HG02981 (cell line): ENCODE measurements around the gene AKAP8L.
A peak's percentile ranks its signal among the peaks of the same experiment; 100 is the strongest.

ENCODE experiments used
- ATAC-seq: cut with Tn5 transposase; IDR thresholded peaks from one replicate; pipeline ENCODE4 v1.9.1; 2021; ENCODE audit warnings: mild to moderate bottlenecking, moderate library complexity; ENCODE audit not compliant: unreplicated experiment

AKAP8L gene, protein sequence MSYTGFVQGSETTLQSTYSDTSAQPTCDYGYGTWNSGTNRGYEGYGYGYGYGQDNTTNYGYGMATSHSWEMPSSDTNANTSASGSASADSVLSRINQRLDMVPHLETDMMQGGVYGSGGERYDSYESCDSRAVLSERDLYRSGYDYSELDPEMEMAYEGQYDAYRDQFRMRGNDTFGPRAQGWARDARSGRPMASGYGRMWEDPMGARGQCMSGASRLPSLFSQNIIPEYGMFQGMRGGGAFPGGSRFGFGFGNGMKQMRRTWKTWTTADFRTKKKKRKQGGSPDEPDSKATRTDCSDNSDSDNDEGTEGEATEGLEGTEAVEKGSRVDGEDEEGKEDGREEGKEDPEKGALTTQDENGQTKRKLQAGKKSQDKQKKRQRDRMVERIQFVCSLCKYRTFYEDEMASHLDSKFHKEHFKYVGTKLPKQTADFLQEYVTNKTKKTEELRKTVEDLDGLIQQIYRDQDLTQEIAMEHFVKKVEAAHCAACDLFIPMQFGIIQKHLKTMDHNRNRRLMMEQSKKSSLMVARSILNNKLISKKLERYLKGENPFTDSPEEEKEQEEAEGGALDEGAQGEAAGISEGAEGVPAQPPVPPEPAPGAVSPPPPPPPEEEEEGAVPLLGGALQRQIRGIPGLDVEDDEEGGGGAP

GRCh38 chr19:15418579-15419412 is at the start of gene AKAP8L:
AKAP8L (minus strand) TSS chr19:15418988; CDS start chr19:15418923, 65 bp downstream.
- peak; percentile 93 for ATAC-seq

DNA sequence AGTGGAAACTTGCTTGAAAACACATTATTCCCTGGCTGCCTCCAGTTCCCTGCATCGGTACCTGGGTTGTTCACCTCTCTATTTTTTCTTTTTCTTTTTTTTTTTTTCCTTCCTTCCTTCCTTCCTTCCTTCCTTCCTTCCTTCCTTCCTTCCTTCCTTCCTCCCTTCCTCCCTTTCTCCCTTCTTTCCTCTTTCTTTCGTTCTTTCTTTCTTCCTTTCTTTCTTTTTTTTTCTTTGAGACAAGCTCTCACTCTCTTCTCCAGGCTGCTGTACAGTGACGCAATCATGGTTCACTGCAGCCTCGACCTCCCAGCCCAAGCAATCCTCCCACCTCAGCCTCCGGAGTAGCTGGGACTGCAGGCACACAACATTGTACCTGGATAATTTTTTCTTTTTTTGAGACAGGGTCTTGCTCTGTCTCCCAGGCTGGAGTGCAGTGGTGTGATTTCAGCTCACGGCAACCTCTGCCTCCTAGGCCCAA is 49.0 kb upstream of the AKAP8L start:
- ATAC-seq, result no peak

DNA sequence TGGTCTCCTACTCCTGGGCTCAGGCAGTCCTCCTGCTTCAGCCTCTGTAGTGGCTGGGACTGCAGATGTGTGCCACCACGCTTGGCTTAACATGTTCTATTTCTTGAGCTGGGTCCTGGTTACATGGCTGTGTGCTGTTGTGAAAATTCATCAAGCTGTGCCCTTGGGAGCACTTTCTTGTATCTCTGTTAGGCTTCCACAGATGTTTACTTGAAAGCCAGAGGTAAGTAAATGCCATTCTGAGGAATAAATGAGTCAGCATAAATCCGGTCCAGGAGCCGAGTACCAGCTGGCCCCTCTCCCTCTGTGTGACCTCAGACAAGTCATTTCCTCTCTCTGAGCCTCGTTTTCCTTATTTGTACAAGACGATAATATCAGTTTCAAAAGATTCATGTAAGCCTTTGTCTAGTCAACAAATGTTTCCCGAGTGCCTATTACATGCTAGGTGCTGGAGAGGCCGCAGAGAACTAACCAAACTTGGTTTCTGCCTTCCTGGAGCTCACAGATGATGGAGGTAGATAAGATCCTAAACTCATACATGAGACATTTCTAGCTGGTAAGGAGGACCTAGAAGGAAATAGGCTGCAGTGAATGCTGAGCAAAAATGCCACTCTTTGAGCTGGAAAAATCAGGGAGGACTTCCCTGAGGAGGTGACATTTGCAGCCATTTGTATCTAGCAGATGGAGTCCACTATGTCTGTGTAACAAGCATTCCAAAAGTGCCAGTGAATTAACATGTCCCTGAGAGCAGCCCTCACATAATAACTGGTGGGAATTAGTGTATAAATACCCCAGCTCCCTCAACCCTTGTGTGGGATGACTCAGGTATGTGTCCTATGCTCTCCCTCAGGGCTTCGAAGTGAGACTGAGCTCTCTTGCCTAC is 48.3 kb upstream of the AKAP8L start:
- peak; percentile 56 for ATAC-seq

GRCh38 chr19:15464394-15465385 is 45.9 kb upstream of the AKAP8L start, which contains the start of gene RASAL3:
RASAL3 (minus strand) TSS chr19:15464544; CDS start chr19:15464358, 186 bp downstream.
- no peak for ATAC-seq

- no peak for ATAC-seq
Observed at GRCh38 chr19:15463861-15464371, 45.1 kb upstream of the AKAP8L start.

DNA sequence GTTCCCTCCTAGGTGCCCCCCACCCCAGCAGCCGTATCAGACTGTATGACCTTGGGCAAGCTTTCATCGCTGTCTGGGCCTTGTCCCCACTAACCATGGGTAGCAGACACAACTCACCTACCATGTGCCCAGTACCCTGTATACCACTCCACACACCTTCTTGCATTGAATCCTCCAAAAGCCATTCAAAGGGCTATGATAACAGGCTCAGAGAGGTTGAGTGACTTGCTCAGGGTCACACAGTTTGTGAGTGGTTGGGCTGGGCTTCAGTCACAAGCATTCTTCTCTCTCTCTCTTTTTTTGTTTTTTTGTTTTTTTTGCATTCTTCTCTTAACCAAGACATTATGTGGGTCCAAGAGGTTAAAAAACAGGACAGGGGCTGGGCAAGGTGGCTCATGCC is 42.9 kb upstream of the AKAP8L start:
- ATAC-seq, result no peak

- ATAC-seq, result no peak
Observed at GRCh38 chr19:15457701-15458484, 39.1 kb upstream of the AKAP8L start.

- no peak for ATAC-seq
Observed at GRCh38 chr19:15456871-15457700, 38.3 kb upstream of the AKAP8L start.

- ATAC-seq, result no peak
Observed at GRCh38 chr19:15456441-15456840, 37.7 kb upstream of the AKAP8L start.

DNA sequence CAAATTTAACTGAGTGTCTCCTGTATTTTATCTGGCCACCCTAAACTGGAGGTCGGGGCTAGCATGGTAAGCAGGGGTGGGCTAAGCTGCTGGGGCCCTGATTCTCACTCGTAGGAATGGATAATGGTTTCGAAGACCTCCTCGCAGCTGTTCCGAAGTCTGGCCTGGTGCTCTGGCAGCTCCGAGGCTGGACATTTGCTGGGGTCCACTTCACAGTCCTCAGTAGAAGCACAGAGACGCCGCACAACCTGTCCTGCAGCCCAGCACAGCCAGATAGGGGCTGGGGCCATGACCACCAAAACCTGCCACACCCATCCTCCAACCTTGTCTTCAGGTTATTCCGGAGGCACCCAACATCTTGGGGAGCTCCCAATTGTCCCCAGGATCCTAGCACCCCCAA is 37.2 kb upstream of the AKAP8L start:
- no peak for ATAC-seq

DNA sequence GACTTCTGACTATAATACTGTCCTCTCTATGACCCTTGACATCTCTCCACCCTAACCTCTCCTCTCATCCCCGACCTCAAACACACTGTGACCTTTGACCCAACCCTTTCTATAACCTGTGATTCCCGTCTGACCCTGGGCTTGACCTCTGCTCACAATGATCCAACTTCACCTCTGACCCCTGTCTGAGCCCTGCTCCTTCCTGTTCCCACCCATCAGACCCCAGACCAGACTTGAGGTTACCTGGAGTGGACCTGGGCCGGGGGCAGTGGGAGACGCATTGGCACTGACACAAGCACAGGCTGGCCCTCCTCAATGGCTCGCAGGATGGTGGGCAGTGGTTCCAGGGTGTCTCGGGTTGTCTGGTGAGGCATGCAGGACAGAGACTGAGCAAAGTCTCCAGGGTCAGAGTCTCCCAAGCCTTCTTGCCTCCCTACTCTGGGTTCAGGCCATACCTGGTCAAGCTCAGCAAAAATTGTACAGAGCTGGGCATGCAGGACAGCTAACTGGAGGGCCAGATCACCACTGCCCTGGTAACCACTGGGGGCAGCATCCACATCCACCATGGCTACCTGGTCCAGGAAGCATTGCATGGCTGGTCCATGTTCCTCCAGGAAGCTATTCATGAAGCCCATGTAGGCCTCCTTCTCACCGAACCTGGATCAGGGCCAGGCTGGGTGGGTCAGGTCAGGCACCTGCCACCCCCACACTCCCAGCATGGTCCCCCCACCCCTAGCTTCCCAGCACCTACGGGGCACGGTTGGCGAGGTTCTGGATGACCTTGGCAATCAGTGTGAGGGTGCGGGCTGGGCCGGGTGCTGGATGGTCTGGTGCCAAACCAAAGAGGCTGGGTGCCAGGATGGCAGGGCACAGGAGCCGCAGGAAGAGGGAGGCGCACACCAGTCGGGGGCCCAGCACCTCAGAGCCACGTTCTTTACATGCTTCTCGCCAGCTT is 35.4 kb upstream of the AKAP8L start:
- no peak for ATAC-seq

- ATAC-seq, result no peak
Observed at GRCh38 chr19:15453091-15453578, 34.3 kb upstream of the AKAP8L start.

- ATAC-seq, result no peak
Observed at GRCh38 chr19:15452111-15453047, 33.6 kb upstream of the AKAP8L start.

DNA sequence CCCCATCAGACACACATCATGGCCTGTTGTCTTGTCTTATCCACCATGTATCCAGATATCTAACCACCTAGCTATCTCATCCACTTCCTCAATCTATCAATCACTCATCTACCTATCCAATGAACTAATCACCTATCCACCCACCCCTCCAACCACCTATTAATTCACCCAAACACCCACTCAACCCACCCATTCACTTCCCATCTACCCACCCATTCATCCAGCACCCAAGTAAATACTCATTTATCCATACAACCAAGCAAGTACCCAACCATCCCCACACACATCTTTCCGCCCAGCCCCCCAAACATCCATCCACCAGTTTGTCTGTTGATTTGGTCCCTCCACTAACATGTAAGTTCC is 31.7 kb upstream of the AKAP8L start:
- no peak for ATAC-seq
